ENCODE measurements around the gene DUXA. TPM values are rescaled to one million over a fixed set of nuclear protein-coding genes. Genes with fewer than 3 reads are reported as not detected.

The DUXA gene
- total and polyA plus RNA-seq, 10 of the 15 experiments (the other 5 are each of a cell fraction or from before 2014, with no cell fraction given) = not detected

GRCh38 chr19:57192993-57193392, 25.7 kb upstream of the DUXA start:
- POLR2A ChIA-PET = no interaction called here
- CTCF ChIA-PET = no interaction called here
- TF ChIP-seq RELB (IDR thresholded peaks at IDR 0.05; ENCODE audit: low read depth) (no peak), SMAD1 (IDR thresholded peaks at IDR 0.05; ENCODE audit: low read depth, partially characterized antibody) (no peak), MXI1 (IDR thresholded peaks at IDR 0.05; ENCODE audit: low read depth, low read length) (no peak), CHD4 (IDR thresholded peaks at IDR 0.05) (no peak), HDAC2 (IDR thresholded peaks at IDR 0.05) (no peak), BHLHE40 (IDR thresholded peaks at IDR 0.05; ENCODE audit: borderline replicate concordance in 1 of 2, low read depth in 2 of 2, low read length in 1 of 2) (no peak), TCF12 (IDR thresholded peaks at IDR 0.05; ENCODE audit: low read depth, low read length) (no peak), KLF5 (IDR thresholded peaks at IDR 0.05; ENCODE audit: partially characterized antibody) (no peak), ETV6 (conservative IDR thresholded peaks at IDR 0.05 in 1 of 2, IDR thresholded peaks at IDR 0.05 in 1 of 2; ENCODE audit: borderline replicate concordance in 1 of 2, low read depth in 1 of 2) (no peak)
- Histone ChIP-seq H3K79me2 (ENCODE audit: control insufficient read depth, insufficient read depth, low read length) (peaks cover 25% of the 10 kb centered on the region), H3K9ac (ENCODE audit: control insufficient read depth, insufficient read depth, low read length) (no peak overlapping the region), H2AFZ (ENCODE audit: control insufficient read depth, low read depth, low read length) (no peak overlapping the region), H3K36me3 (ENCODE audit: control insufficient read depth in 2 of 2, insufficient read depth in 2 of 2, low read length in 1 of 2) (peaks cover 0 to 24% of the 10 kb centered on the region in 2 experiments; a peak in 2 of 4 replicates), H3K4me1 (ENCODE audit: control insufficient read depth, insufficient read depth, low read length) (peaks cover 7% of the 10 kb centered on the region; the same call in 1 of the 2 replicates), H4K20me1 (ENCODE audit: control insufficient read depth, insufficient read depth) (no peaks in the 10 kb centered on the region), H3K27me3 (replicated peaks in 1 of 2; ENCODE audit: control insufficient read depth in 2 of 2, insufficient read depth in 2 of 2, low read length in 1 of 2) (no peaks in the 10 kb centered on the region), H3K9me3 (replicated peaks; ENCODE audit: control insufficient read depth, insufficient read depth, low read length) (peaks cover 7% of the 10 kb centered on the region; the same call in 2 of the 3 replicates), H3K4me2 (ENCODE audit: control insufficient read depth, insufficient read depth) (peak overlapping the region; percentile 99), H3K4me3 (peak overlapping the region; percentile 83), H3K27ac (ENCODE audit: control insufficient read depth, insufficient read depth) (no peak overlapping the region)
- DNase-seq (ENCODE audit: low read depth, low spot score) (no peak), ATAC-seq (no peak), FAIRE-seq (no peak)
- SMC1A ChIA-PET (ENCODE audit: uncharacterized antibody, unreplicated experiment) = interaction anchor here (1.3 kb wide), 1 partner anchor 17 kb away, joined by 3 read pairs; no protein-coding TSS in a partner anchor
- no TSS peak for BruUV-seq (replicated peaks)
- 87% methylated on average over 5 of the region's 5 CpGs for WGBS (ENCODE audit: insufficient coverage, insufficient replicate concordance, low lambda C conversion rate, missing lambda C conversion rate)
- intact Hi-C loops (cut with micrococcal nuclease; ENCODE audit: unreplicated experiment) (no loop called here), in situ Hi-C loops (cut with MboI) (no loop called here)
- RAD21 ChIA-PET (ENCODE audit: unreplicated experiment) = no interaction called here

Measured in GM12878 (cell line).